Gastroesophageal sphincter (tissue), 3 donors: ENCODE results near the gene RNF215.
A peak's percentile ranks its signal among the peaks of the same experiment; 100 is the strongest.

ENCODE experiments used
- EP300 ChIP-seq: sonication (generic); formaldehyde crosslinking; IDR thresholded peaks from one replicate; pipeline ENCODE4 v1.6.1; 2017; ENCODE audit warnings: antibody characterized with exemption, mild to moderate bottlenecking
- POLR2A ChIP-seq, 2 donors: fragments of 450-650 bp; IDR thresholded peaks; one replicate each; pipeline ENCODE4 v1.6.1; 2017; ENCODE audit warnings: antibody characterized with exemption in 2 of 2, mild to moderate bottlenecking in 2 of 2, moderate library complexity in 1 of 2
- POLR2AphosphoS5 ChIP-seq: sonication (generic); formaldehyde crosslinking; IDR thresholded peaks from one replicate; pipeline ENCODE4 v1.6.1; 2017; ENCODE audit warnings: antibody characterized with exemption
- TF ChIP-seq, protein P1 (sequence below), 4 experiments: fragments of 200-600 bp in 2 of 4; fragments of 450-650 bp in 2 of 4; sonication (generic) in 1 of 4; IDR thresholded peaks; one replicate each; pipeline ENCODE4 v1.5.1; 2017 to 2019; ENCODE audit warnings: antibody characterized with exemption in 4 of 4, mild to moderate bottlenecking in 2 of 4, moderate library complexity in 2 of 4

DNA sequence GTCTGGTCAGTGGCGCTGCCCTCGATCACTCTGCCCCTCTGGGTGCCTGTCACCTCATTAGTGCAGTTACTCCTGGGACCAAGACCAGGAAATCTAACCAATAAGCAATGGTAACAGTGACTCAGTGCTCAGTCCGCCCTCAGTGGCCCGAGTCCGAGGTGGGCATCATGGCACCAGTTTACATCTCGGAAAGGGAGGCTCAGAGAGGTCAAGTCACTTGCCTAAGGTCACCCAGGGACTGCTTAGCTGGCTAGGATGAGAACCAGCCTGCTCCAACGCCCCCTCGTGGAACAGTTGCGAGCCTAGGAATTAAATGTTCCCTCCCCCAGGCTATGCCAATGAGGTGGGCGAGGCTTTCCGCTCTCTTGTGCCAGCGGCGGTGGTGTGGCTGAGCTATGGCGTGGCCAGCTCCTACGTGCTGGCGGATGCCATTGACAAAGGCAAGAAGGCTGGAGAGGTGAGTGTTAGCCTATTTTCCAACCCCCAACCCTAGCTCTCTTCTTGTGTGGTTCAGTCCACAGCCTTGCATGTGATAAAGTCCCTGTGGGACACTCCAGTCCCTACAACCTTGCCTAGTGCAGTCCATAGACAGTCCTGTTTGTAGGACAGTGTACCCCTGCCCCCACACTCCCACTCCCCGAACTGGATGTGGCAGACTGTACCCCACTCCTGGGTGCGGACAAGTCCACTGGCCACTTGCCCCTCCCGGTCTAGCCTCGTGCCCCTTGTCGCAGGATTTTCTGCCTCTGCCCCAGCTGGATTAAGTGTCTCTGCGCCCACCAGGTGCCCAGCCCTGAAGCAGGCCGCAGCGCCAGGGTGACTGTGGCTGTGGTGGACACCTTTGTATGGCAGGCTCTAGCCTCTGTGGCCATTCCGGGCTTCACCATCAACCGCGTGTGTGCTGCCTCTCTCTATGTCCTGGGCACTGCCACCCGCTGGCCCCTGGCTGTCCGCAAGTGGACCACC is 39.5 kb upstream of the RNF215 start:
- no peak for TF ChIP-seq POLR2A (IDR thresholded peaks at IDR 0.05)
- TF ChIP-seq, protein P1, sequence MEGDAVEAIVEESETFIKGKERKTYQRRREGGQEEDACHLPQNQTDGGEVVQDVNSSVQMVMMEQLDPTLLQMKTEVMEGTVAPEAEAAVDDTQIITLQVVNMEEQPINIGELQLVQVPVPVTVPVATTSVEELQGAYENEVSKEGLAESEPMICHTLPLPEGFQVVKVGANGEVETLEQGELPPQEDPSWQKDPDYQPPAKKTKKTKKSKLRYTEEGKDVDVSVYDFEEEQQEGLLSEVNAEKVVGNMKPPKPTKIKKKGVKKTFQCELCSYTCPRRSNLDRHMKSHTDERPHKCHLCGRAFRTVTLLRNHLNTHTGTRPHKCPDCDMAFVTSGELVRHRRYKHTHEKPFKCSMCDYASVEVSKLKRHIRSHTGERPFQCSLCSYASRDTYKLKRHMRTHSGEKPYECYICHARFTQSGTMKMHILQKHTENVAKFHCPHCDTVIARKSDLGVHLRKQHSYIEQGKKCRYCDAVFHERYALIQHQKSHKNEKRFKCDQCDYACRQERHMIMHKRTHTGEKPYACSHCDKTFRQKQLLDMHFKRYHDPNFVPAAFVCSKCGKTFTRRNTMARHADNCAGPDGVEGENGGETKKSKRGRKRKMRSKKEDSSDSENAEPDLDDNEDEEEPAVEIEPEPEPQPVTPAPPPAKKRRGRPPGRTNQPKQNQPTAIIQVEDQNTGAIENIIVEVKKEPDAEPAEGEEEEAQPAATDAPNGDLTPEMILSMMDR (IDR thresholded peaks at IDR 0.05), result peak in 3 of 4 experiments; percentile 54 to 75 (median 67)
- TF ChIP-seq POLR2AphosphoS5, result peak; percentile 37
- TF ChIP-seq EP300, result no peak
